Endodermal cell (in vitro differentiated cells): ENCODE results near the gene MASP2. TPM values are rescaled to one million over a fixed set of nuclear protein-coding genes. Genes with fewer than 3 reads are reported as not detected.
A peak's percentile ranks its signal among the peaks of the same experiment; 100 is the strongest.

Experiments used
- DNase-seq: peaks from one replicate; pipeline ENCODE4 v3.0.0-alpha.2; 2017
- H3K27ac ChIP-seq: 2 replicates; pipeline ENCODE4 v1.5.1; 2013; ENCODE audit warnings: mild to moderate bottlenecking, low read depth, low read length, moderate library complexity
- H3K27me3 ChIP-seq: 2 replicates; pipeline ENCODE4 v1.6.1; 2013; ENCODE audit warnings: mild to moderate bottlenecking, low read length, moderate library complexity; ENCODE audit not compliant: insufficient read depth, control insufficient read depth, poor library complexity, severe bottlenecking
- H3K36me3 ChIP-seq: 2 replicates; pipeline ENCODE4 v1.7.0; 2013; ENCODE audit warnings: mild to moderate bottlenecking, low read length, moderate library complexity; ENCODE audit not compliant: control insufficient read depth, insufficient read depth
- H3K4me1 ChIP-seq: one replicate; pipeline ENCODE4 v1.7.0; 2013; ENCODE audit warnings: low read length; ENCODE audit not compliant: control insufficient read depth, insufficient read depth
- H3K4me3 ChIP-seq: 2 replicates; pipeline ENCODE4 v1.5.1; 2013; ENCODE audit warnings: mild to moderate bottlenecking, low read length, moderate library complexity
- H3K9ac ChIP-seq: 2 replicates; pipeline ENCODE4 v1.6.1; 2013; ENCODE audit warnings: mild to moderate bottlenecking, low read length, moderate library complexity; ENCODE audit not compliant: poor library complexity, severe bottlenecking; ENCODE audit errors: extremely low read depth
- H3K9me3 ChIP-seq: 2 replicates; pipeline ENCODE4 v1.6.1; 2013; ENCODE audit warnings: mild to moderate bottlenecking, low read length, moderate library complexity; ENCODE audit not compliant: control insufficient read depth
- H3K27ac Mint-ChIP-seq: 2 replicates; pipeline ENCODE4 v1.8.0; 2020; ENCODE audit warnings: mixed read lengths
- H3K27me3 Mint-ChIP-seq: 2 replicates; pipeline ENCODE4 v1.8.0; 2021; ENCODE audit warnings: mild to moderate bottlenecking, mixed read lengths; ENCODE audit not compliant: insufficient read depth
- H3K36me3 Mint-ChIP-seq: 2 replicates; pipeline ENCODE4 v1.8.0; 2020; ENCODE audit warnings: low read depth, mixed read lengths
- H3K4me1 Mint-ChIP-seq: 2 replicates; pipeline ENCODE4 v1.8.0; 2020; ENCODE audit warnings: mixed read lengths
- H3K4me3 Mint-ChIP-seq: 2 replicates; pipeline ENCODE4 v1.8.0; 2020; ENCODE audit warnings: mild to moderate bottlenecking, moderate library complexity, mixed read lengths
- H3K9me3 Mint-ChIP-seq: 2 replicates; pipeline ENCODE4 v1.8.0; 2020; ENCODE audit warnings: mild to moderate bottlenecking, mixed read lengths
- CTCF ChIP-seq: fragments of 200-600 bp; sonication (generic); conservative IDR thresholded peaks from 2 replicates; pipeline ENCODE4 v1.5.0; 2021; ENCODE audit warnings: antibody characterized with exemption, mild to moderate bottlenecking
- WGBS, 2 experiments: methylation state at CpG; one replicate each; pipeline versions ENCODE4 v1.1.5 to v1.1.7; 2013; ENCODE audit warnings: missing lambda C conversion rate in 2 of 2, mixed read lengths in 1 of 2; ENCODE audit not compliant: insufficient coverage in 1 of 2, insufficient read length in 1 of 2; 5-methylcytosine and 5-hydroxymethylcytosine counted together
- total RNA-seq, 2 donors: library from RNA; stranded (reverse); fragmentation: NEBNext Ultra II Directional in 1 of 2; extraction: Animal tissue kit (Norgen Biotek cat#: 25700) in 1 of 2; gene quantifications; 2 replicates in 1 of 2; 3 replicates in 1 of 2; pipeline ENCODE4 v1.2.1, GENCODE V29; 2021

MASP2 gene
- total RNA-seq, 2 donors from 2014 or later: 0.51 TPM; not detected in 1

GRCh38 chr1:11012260-11013159, 34.5 kb downstream of the MASP2 start, which contains the start of gene TARDBP:
Gene TARDBP (plus strand): TSS chr1:11012654. CDS start chr1:11013728, 1,074 bp downstream.
- Mint-ChIP-seq H3K4me1 (peaks cover 12% of the 10 kb centered on the region), H3K27ac (peak within 1 kb of the TSS; percentile 100), H3K36me3 (peaks cover 38% of the 10 kb centered on the region), H3K4me3 (peak within 1 kb of the TSS; percentile 82), H3K27me3 (no peaks in the 10 kb centered on the region), H3K9me3 (no peaks in the 10 kb centered on the region)
- peak within 1 kb of the TSS; percentile 100 for H3K9ac ChIP-seq
- peak within 1 kb of the TSS; percentile 88 for H3K4me3 ChIP-seq
- no peak for TF ChIP-seq CTCF
- H3K36me3 ChIP-seq: peaks cover 36% of the 10 kb centered on the region
- peak within 1 kb of the TSS; percentile 100 for H3K27ac ChIP-seq
- H3K27me3 ChIP-seq: no peaks in the 10 kb centered on the region
- no peaks in the 10 kb centered on the region for H3K9me3 ChIP-seq
- no peaks in the 10 kb centered on the region for H3K4me1 ChIP-seq
- DNase-seq: peak; percentile 97
- WGBS, 2 experiments: 0% methylated on average over 41 to 94 of the region's 94 CpGs

- H3K27me3 Mint-ChIP-seq: no peaks in the 10 kb centered on the region
- Histone ChIP-seq H3K36me3 (no peaks in the 10 kb centered on the region), H3K27me3 (no peaks in the 10 kb centered on the region), H3K27ac (no peak overlapping the region), H3K4me3 (no peak overlapping the region), H3K9me3 (peaks cover 9% of the 10 kb centered on the region), H3K4me1 (no peaks in the 10 kb centered on the region), H3K9ac (no peak overlapping the region)
- DNase-seq: no peak
- H3K36me3 Mint-ChIP-seq: peaks cover 3% of the 10 kb centered on the region
- WGBS, 2 experiments: 100% methylated on average over 1 of the region's 1 CpG; no CpG with 5 or more reads in 1 of the 2 experiments
- peaks cover 7% of the 10 kb centered on the region for H3K9me3 Mint-ChIP-seq
- no peak overlapping the region for H3K4me3 Mint-ChIP-seq
- H3K27ac Mint-ChIP-seq: no peak overlapping the region
- no peak for TF ChIP-seq CTCF
- no peaks in the 10 kb centered on the region for H3K4me1 Mint-ChIP-seq
Observed at GRCh38 chr1:11000526-11000925, 46.5 kb downstream of the MASP2 start.

GRCh38 chr1:10996100-10996499, 50.9 kb downstream of the MASP2 start:
- no peaks in the 10 kb centered on the region for H3K27me3 ChIP-seq
- Mint-ChIP-seq H3K4me3 (no peak overlapping the region), H3K4me1 (no peaks in the 10 kb centered on the region), H3K27ac (no peak overlapping the region), H3K36me3 (peaks cover 3% of the 10 kb centered on the region), H3K27me3 (no peaks in the 10 kb centered on the region), H3K9me3 (peaks cover 7% of the 10 kb centered on the region)
- no peak overlapping the region for H3K9ac ChIP-seq
- no peak overlapping the region for H3K27ac ChIP-seq
- no peak for TF ChIP-seq CTCF
- H3K4me3 ChIP-seq: no peak overlapping the region
- no peak for DNase-seq
- no peaks in the 10 kb centered on the region for H3K4me1 ChIP-seq
- peaks cover 8% of the 10 kb centered on the region for H3K9me3 ChIP-seq
- H3K36me3 ChIP-seq: no peaks in the 10 kb centered on the region
- WGBS, 2 experiments: 91 to 97% methylated on average over 3 of the region's 3 CpGs
